Astrocyte (in vitro differentiated cells and primary cell): ENCODE results near the gene ZNF454. TPM values are rescaled to one million over a fixed set of nuclear protein-coding genes. Genes with fewer than 3 reads are reported as not detected.
A peak's percentile ranks its signal among the peaks of the same experiment; 100 is the strongest.

ENCODE experiments used
- DNase-seq: peaks from one replicate; pipeline ENCODE4 v3.0.0-alpha.2; 2010; ENCODE audit warnings: low read depth
- FAIRE-seq: peaks from 2 replicates; lab custom pipeline; 2011; peaks lifted over from hg19 to GRCh38; lab: Jason Lieb, UNC
- H2AFZ ChIP-seq: 2 replicates; pipeline ENCODE4 v1.6.0; 2012; ENCODE audit warnings: low read depth, low read length, inconsistent platforms
- H3K27ac ChIP-seq: 2 replicates; pipeline ENCODE4 v1.5.1; 2011; ENCODE audit warnings: low read depth, low read length, inconsistent platforms
- H3K27me3 ChIP-seq: 2 replicates; pipeline ENCODE4 v1.6.0; 2011; ENCODE audit warnings: low read length, inconsistent platforms; ENCODE audit not compliant: insufficient read depth
- H3K36me3 ChIP-seq: 2 replicates; pipeline ENCODE4 v1.5.1; 2011; ENCODE audit warnings: low read length, inconsistent platforms; ENCODE audit not compliant: insufficient read depth
- H3K4me1 ChIP-seq: 2 replicates; pipeline ENCODE4 v1.5.1; 2011; ENCODE audit warnings: low read length, inconsistent platforms; ENCODE audit not compliant: insufficient read depth
- H3K4me2 ChIP-seq: 2 replicates; pipeline ENCODE4 v1.6.0; 2012; ENCODE audit warnings: low read length, inconsistent platforms
- H3K4me3 ChIP-seq: 2 replicates; pipeline ENCODE4 v1.5.1; 2011; ENCODE audit warnings: low read depth, mild to moderate bottlenecking, low read length, inconsistent platforms; ENCODE audit not compliant: insufficient read depth
- H3K79me2 ChIP-seq: 2 replicates; pipeline ENCODE4 v1.6.0; 2012; ENCODE audit warnings: mild to moderate bottlenecking, low read length, inconsistent platforms; ENCODE audit not compliant: insufficient read depth
- H3K9ac ChIP-seq: 2 replicates; pipeline ENCODE4 v1.6.0; 2012; ENCODE audit warnings: mild to moderate bottlenecking, low read length, inconsistent platforms
- H3K9me3 ChIP-seq: 2 replicates; pipeline ENCODE4 v1.5.1; 2012; ENCODE audit warnings: low read depth, mild to moderate bottlenecking, low read length, inconsistent platforms; ENCODE audit not compliant: insufficient read depth
- H4K20me1 ChIP-seq: 2 replicates; pipeline ENCODE4 v1.6.0; 2012; ENCODE audit warnings: low read length, inconsistent platforms; ENCODE audit not compliant: insufficient read depth
- H3K27ac Mint-ChIP-seq: one replicate; pipeline ENCODE4 v1.8.0; 2021; ENCODE audit warnings: mild to moderate bottlenecking, mixed read lengths; ENCODE audit not compliant: unreplicated experiment
- H3K27me3 Mint-ChIP-seq: one replicate; pipeline ENCODE4 v1.8.0; 2021; ENCODE audit warnings: low read depth, mixed read lengths; ENCODE audit not compliant: unreplicated experiment
- H3K36me3 Mint-ChIP-seq: one replicate; pipeline ENCODE4 v1.8.0; 2021; ENCODE audit warnings: low read depth, mixed read lengths; ENCODE audit not compliant: unreplicated experiment
- H3K4me1 Mint-ChIP-seq: one replicate; pipeline ENCODE4 v1.8.0; 2021; ENCODE audit warnings: low read depth, mixed read lengths; ENCODE audit not compliant: unreplicated experiment
- H3K4me3 Mint-ChIP-seq: one replicate; pipeline ENCODE4 v1.8.0; 2021; ENCODE audit warnings: mild to moderate bottlenecking, moderate library complexity, mixed read lengths; ENCODE audit not compliant: unreplicated experiment
- H3K9me3 Mint-ChIP-seq: one replicate; pipeline ENCODE4 v1.8.0; 2021; ENCODE audit warnings: mild to moderate bottlenecking, mixed read lengths; ENCODE audit not compliant: unreplicated experiment
- EZH2 ChIP-seq: IDR thresholded peaks from 2 replicates; pipeline ENCODE4 v1.6.1; 2012; ENCODE audit warnings: mild to moderate bottlenecking, low read length, inconsistent platforms; ENCODE audit not compliant: insufficient read depth
- total RNA-seq: library from RNA; stranded (reverse); gene quantifications from 2 replicates; pipeline ENCODE4 v1.2.1, GENCODE V29; 2021
- TF ChIP-seq, protein P1 (sequence below): IDR thresholded peaks from 2 replicates; pipeline ENCODE4 v1.5.1; 2011; ENCODE audit warnings: low read depth, mild to moderate bottlenecking, inconsistent platforms, low read length, moderate library complexity; ENCODE audit not compliant: insufficient read depth

The ZNF454 gene
- total RNA-seq, 1 donor from 2014 or later, result not detected

DNA sequence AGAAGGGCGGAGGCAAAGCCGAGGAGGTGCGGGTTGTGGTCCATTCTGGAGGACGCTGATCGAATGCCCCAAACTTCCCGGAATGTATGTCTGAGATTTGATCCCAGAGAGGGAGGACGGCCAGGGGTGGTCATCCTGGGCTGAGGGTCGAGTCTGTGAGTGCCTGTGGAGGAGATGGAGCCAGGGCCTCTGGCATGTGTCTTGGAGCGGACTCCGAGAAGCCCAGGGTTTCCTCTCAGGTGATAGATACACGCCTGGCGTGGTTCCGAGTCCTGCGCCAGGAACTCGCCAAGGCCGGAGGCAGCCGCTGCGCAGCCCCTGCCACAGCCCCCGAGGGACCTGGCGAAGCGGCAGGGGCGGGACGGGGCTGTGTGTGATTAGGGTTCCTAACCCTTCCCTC, 363 bp downstream of the ZNF454 start:
- no peaks in the 10 kb centered on the region for H3K36me3 ChIP-seq
- no peaks in the 10 kb centered on the region for H4K20me1 ChIP-seq
- H3K27ac ChIP-seq, result peak overlapping the region; percentile 19
- H3K4me1 Mint-ChIP-seq, result no peaks in the 10 kb centered on the region
- H3K27ac Mint-ChIP-seq, result no peak overlapping the region
- peak overlapping the region; percentile 99 for H2AFZ ChIP-seq
- H3K4me2 ChIP-seq, result peak overlapping the region; percentile 94
- H3K27me3 ChIP-seq, result no peaks in the 10 kb centered on the region
- H3K79me2 ChIP-seq, result no peaks in the 10 kb centered on the region
- H3K4me3 Mint-ChIP-seq, result no peak overlapping the region
- no peaks in the 10 kb centered on the region for H3K27me3 Mint-ChIP-seq
- DNase-seq (peak; percentile 13), FAIRE-seq (no peak)
- peak overlapping the region; percentile 76 for H3K9ac ChIP-seq
- no peaks in the 10 kb centered on the region for H3K4me1 ChIP-seq
- peaks cover 57% of the 10 kb centered on the region for H3K9me3 ChIP-seq
- peaks cover 2% of the 10 kb centered on the region for H3K36me3 Mint-ChIP-seq
- peak overlapping the region; percentile 70 for H3K4me3 ChIP-seq
- peaks cover 53% of the 10 kb centered on the region for H3K9me3 Mint-ChIP-seq
- TF ChIP-seq, protein P1, sequence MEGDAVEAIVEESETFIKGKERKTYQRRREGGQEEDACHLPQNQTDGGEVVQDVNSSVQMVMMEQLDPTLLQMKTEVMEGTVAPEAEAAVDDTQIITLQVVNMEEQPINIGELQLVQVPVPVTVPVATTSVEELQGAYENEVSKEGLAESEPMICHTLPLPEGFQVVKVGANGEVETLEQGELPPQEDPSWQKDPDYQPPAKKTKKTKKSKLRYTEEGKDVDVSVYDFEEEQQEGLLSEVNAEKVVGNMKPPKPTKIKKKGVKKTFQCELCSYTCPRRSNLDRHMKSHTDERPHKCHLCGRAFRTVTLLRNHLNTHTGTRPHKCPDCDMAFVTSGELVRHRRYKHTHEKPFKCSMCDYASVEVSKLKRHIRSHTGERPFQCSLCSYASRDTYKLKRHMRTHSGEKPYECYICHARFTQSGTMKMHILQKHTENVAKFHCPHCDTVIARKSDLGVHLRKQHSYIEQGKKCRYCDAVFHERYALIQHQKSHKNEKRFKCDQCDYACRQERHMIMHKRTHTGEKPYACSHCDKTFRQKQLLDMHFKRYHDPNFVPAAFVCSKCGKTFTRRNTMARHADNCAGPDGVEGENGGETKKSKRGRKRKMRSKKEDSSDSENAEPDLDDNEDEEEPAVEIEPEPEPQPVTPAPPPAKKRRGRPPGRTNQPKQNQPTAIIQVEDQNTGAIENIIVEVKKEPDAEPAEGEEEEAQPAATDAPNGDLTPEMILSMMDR, result no peak
- TF ChIP-seq EZH2, result no peak

DNA sequence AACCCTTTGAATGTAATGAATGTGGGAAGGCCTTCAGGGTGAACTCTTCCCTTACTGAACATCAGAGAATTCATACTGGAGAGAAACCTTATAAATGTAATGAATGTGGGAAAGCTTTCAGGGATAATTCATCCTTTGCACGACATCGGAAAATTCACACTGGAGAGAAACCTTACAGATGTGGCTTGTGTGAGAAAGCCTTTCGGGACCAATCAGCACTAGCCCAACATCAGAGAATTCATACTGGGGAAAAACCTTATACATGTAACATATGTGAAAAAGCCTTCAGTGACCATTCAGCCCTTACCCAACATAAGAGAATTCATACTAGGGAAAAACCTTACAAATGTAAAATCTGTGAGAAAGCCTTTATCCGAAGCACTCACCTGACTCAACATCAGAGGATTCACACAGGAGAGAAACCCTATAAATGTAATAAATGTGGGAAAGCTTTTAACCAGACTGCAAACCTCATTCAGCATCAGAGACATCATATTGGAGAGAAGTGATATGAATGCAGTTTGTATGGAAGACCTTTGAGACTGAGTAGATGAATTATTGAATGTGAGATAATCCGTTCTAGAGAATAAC, 24.6 kb downstream of the ZNF454 start:
- Histone ChIP-seq H2AFZ (no peak overlapping the region), H3K4me2 (no peak overlapping the region), H3K4me3 (no peak overlapping the region), H3K4me1 (no peaks in the 10 kb centered on the region), H3K27me3 (no peaks in the 10 kb centered on the region), H3K9me3 (peaks cover 62% of the 10 kb centered on the region), H4K20me1 (no peaks in the 10 kb centered on the region), H3K27ac (no peak overlapping the region), H3K79me2 (no peaks in the 10 kb centered on the region), H3K9ac (no peak overlapping the region), H3K36me3 (no peaks in the 10 kb centered on the region)
- Mint-ChIP-seq H3K36me3 (no peaks in the 10 kb centered on the region), H3K9me3 (peaks cover 48% of the 10 kb centered on the region), H3K27me3 (no peaks in the 10 kb centered on the region), H3K27ac (no peak overlapping the region), H3K4me3 (no peak overlapping the region), H3K4me1 (no peaks in the 10 kb centered on the region)
- no peak for DNase-seq
- TF ChIP-seq, protein P1, result no peak
- TF ChIP-seq EZH2, result no peak
- no peak for FAIRE-seq

DNA sequence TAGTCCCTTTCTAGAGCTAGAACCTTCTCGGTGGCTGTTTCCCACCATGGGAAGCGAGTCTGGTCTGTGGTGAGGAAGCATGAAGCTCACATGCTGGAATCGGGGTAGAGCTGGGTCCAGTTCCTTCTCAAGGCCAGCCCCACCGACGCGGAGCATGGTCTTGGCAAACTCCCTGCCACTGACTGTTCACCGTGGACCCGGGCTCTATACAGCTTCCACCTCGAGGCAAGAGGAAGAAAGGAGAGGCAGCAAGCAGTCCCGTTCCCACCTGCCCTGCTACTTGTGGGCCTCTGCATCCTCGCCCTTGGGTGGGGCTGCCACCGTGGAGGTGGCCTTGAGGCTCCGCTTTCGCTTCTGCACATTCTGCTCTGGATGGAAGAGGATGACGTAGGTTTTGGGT, 40.4 kb downstream of the ZNF454 start:
- no peak for FAIRE-seq
- Mint-ChIP-seq H3K36me3 (no peaks in the 10 kb centered on the region), H3K4me1 (no peaks in the 10 kb centered on the region), H3K4me3 (no peak overlapping the region), H3K9me3 (peaks cover 49% of the 10 kb centered on the region), H3K27me3 (no peaks in the 10 kb centered on the region), H3K27ac (no peak overlapping the region)
- no peaks in the 10 kb centered on the region for H3K79me2 ChIP-seq
- no peaks in the 10 kb centered on the region for H3K4me1 ChIP-seq
- H3K27me3 ChIP-seq, result no peaks in the 10 kb centered on the region
- no peak overlapping the region for H2AFZ ChIP-seq
- H3K4me2 ChIP-seq, result no peak overlapping the region
- H3K9me3 ChIP-seq, result peaks cover 60% of the 10 kb centered on the region
- no peak for DNase-seq
- no peak overlapping the region for H3K9ac ChIP-seq
- no peaks in the 10 kb centered on the region for H3K36me3 ChIP-seq
- H4K20me1 ChIP-seq, result no peaks in the 10 kb centered on the region
- no peak for TF ChIP-seq EZH2
- TF ChIP-seq, protein P1, result no peak
- H3K4me3 ChIP-seq, result no peak overlapping the region
- no peak overlapping the region for H3K27ac ChIP-seq
